Endodermal cell (in vitro differentiated cells): ENCODE measurements around the gene CLVS2. TPM values are rescaled to one million over a fixed set of nuclear protein-coding genes. Genes with fewer than 3 reads are reported as not detected.

Experiments used
- DNase-seq: peaks from one replicate; pipeline ENCODE4 v3.0.0-alpha.2; 2017
- H3K27ac ChIP-seq: 2 replicates; pipeline ENCODE4 v1.5.1; 2013; ENCODE audit warnings: mild to moderate bottlenecking, low read depth, low read length, moderate library complexity
- H3K27me3 ChIP-seq: 2 replicates; pipeline ENCODE4 v1.6.1; 2013; ENCODE audit warnings: mild to moderate bottlenecking, low read length, moderate library complexity; ENCODE audit not compliant: insufficient read depth, control insufficient read depth, poor library complexity, severe bottlenecking
- H3K36me3 ChIP-seq: 2 replicates; pipeline ENCODE4 v1.7.0; 2013; ENCODE audit warnings: mild to moderate bottlenecking, low read length, moderate library complexity; ENCODE audit not compliant: control insufficient read depth, insufficient read depth
- H3K4me1 ChIP-seq: one replicate; pipeline ENCODE4 v1.7.0; 2013; ENCODE audit warnings: low read length; ENCODE audit not compliant: control insufficient read depth, insufficient read depth
- H3K4me3 ChIP-seq: 2 replicates; pipeline ENCODE4 v1.5.1; 2013; ENCODE audit warnings: mild to moderate bottlenecking, low read length, moderate library complexity
- H3K9ac ChIP-seq: 2 replicates; pipeline ENCODE4 v1.6.1; 2013; ENCODE audit warnings: mild to moderate bottlenecking, low read length, moderate library complexity; ENCODE audit not compliant: poor library complexity, severe bottlenecking; ENCODE audit errors: extremely low read depth
- H3K9me3 ChIP-seq: 2 replicates; pipeline ENCODE4 v1.6.1; 2013; ENCODE audit warnings: mild to moderate bottlenecking, low read length, moderate library complexity; ENCODE audit not compliant: control insufficient read depth
- H3K27ac Mint-ChIP-seq: 2 replicates; pipeline ENCODE4 v1.8.0; 2020; ENCODE audit warnings: mixed read lengths
- H3K27me3 Mint-ChIP-seq: 2 replicates; pipeline ENCODE4 v1.8.0; 2021; ENCODE audit warnings: mild to moderate bottlenecking, mixed read lengths; ENCODE audit not compliant: insufficient read depth
- H3K36me3 Mint-ChIP-seq: 2 replicates; pipeline ENCODE4 v1.8.0; 2020; ENCODE audit warnings: low read depth, mixed read lengths
- H3K4me1 Mint-ChIP-seq: 2 replicates; pipeline ENCODE4 v1.8.0; 2020; ENCODE audit warnings: mixed read lengths
- H3K4me3 Mint-ChIP-seq: 2 replicates; pipeline ENCODE4 v1.8.0; 2020; ENCODE audit warnings: mild to moderate bottlenecking, moderate library complexity, mixed read lengths
- H3K9me3 Mint-ChIP-seq: 2 replicates; pipeline ENCODE4 v1.8.0; 2020; ENCODE audit warnings: mild to moderate bottlenecking, mixed read lengths
- CTCF ChIP-seq: fragments of 200-600 bp; sonication (generic); conservative IDR thresholded peaks from 2 replicates; pipeline ENCODE4 v1.5.0; 2021; ENCODE audit warnings: antibody characterized with exemption, mild to moderate bottlenecking
- WGBS, 2 experiments: methylation state at CpG; one replicate each; pipeline versions ENCODE4 v1.1.5 to v1.1.7; 2013; ENCODE audit warnings: missing lambda C conversion rate in 2 of 2, mixed read lengths in 1 of 2; ENCODE audit not compliant: insufficient coverage in 1 of 2, insufficient read length in 1 of 2; 5-methylcytosine and 5-hydroxymethylcytosine counted together
- total RNA-seq, 2 donors: library from RNA; stranded (reverse); fragmentation: NEBNext Ultra II Directional in 1 of 2; extraction: Animal tissue kit (Norgen Biotek cat#: 25700) in 1 of 2; gene quantifications; 2 replicates in 1 of 2; 3 replicates in 1 of 2; pipeline ENCODE4 v1.2.1, GENCODE V29; 2021

CLVS2 gene
- total RNA-seq, 2 donors from 2014 or later: 38.9 to 48.1 TPM

- no peak overlapping the region for H3K4me3 Mint-ChIP-seq
- no peak overlapping the region for H3K9ac ChIP-seq
- no peak overlapping the region for H3K4me3 ChIP-seq
- peaks cover 4% of the 10 kb centered on the region for H3K4me1 ChIP-seq
- H3K27me3 ChIP-seq: no peaks in the 10 kb centered on the region
- no peaks in the 10 kb centered on the region for H3K9me3 ChIP-seq
- H3K4me1 Mint-ChIP-seq: peaks cover 9% of the 10 kb centered on the region
- WGBS, 2 experiments: 100% methylated on average over 1 to 2 of the region's 2 CpGs
- no peaks in the 10 kb centered on the region for H3K9me3 Mint-ChIP-seq
- no peak for DNase-seq
- peaks cover 33% of the 10 kb centered on the region for H3K36me3 Mint-ChIP-seq
- H3K27ac ChIP-seq: no peak overlapping the region
- H3K36me3 ChIP-seq: peaks cover 30% of the 10 kb centered on the region
- H3K27ac Mint-ChIP-seq: no peak overlapping the region
- TF ChIP-seq CTCF: no peak
- no peaks in the 10 kb centered on the region for H3K27me3 Mint-ChIP-seq
These were observed 31.4 kb downstream of the CLVS2 start for GRCh38 chr6:123027408-123027807.

- 85 to 89% methylated on average over 5 of the region's 5 CpGs for WGBS, 2 experiments
- Histone ChIP-seq H3K27me3 (no peaks in the 10 kb centered on the region), H3K27ac (no peak overlapping the region), H3K36me3 (peaks cover 34% of the 10 kb centered on the region), H3K4me1 (peaks cover 4% of the 10 kb centered on the region), H3K9ac (no peak overlapping the region), H3K9me3 (no peaks in the 10 kb centered on the region), H3K4me3 (no peak overlapping the region)
- DNase-seq: no peak
- no peak for TF ChIP-seq CTCF
- H3K27me3 Mint-ChIP-seq: no peaks in the 10 kb centered on the region
- H3K27ac Mint-ChIP-seq: no peak overlapping the region
- H3K9me3 Mint-ChIP-seq: no peaks in the 10 kb centered on the region
- no peak overlapping the region for H3K4me3 Mint-ChIP-seq
- peaks cover 36% of the 10 kb centered on the region for H3K36me3 Mint-ChIP-seq
- peaks cover 9% of the 10 kb centered on the region for H3K4me1 Mint-ChIP-seq
These were observed 32.2 kb downstream of the CLVS2 start for GRCh38 chr6:123028263-123028662.

GRCh38 chr6:123030282-123030681 is 34.2 kb downstream of the CLVS2 start:
- Mint-ChIP-seq H3K27ac (no peak overlapping the region), H3K9me3 (no peaks in the 10 kb centered on the region), H3K4me1 (peaks cover 9% of the 10 kb centered on the region), H3K4me3 (no peak overlapping the region), H3K27me3 (no peaks in the 10 kb centered on the region), H3K36me3 (peaks cover 47% of the 10 kb centered on the region)
- no peak overlapping the region for H3K4me3 ChIP-seq
- DNase-seq: no peak
- peaks cover 44% of the 10 kb centered on the region for H3K36me3 ChIP-seq
- no peak for TF ChIP-seq CTCF
- H3K27ac ChIP-seq: no peak overlapping the region
- H3K9ac ChIP-seq: no peak overlapping the region
- no peaks in the 10 kb centered on the region for H3K27me3 ChIP-seq
- peaks cover 11% of the 10 kb centered on the region for H3K9me3 ChIP-seq
- peaks cover 4% of the 10 kb centered on the region for H3K4me1 ChIP-seq
